GM19193 (cell line): ENCODE measurements around the gene THG1L.

Source experiments
- POLR2A ChIP-seq: IDR thresholded peaks from 4 replicates; pipeline ENCODE4 v1.6.1; 2011; ENCODE audit not compliant: insufficient read depth, insufficient read length; ENCODE audit errors: extremely low read depth

The THG1L gene

GRCh38 chr5:157747766-157748700, 16.8 kb downstream of the THG1L start:
- TF ChIP-seq POLR2A: no peak

- TF ChIP-seq POLR2A: no peak
These were observed 17.7 kb downstream of the THG1L start for GRCh38 chr5:157748760-157749461.

- no peak for TF ChIP-seq POLR2A
These were observed 18.2 kb downstream of the THG1L start for GRCh38 chr5:157749462-157749799.

GRCh38 chr5:157750320-157750719, 19.1 kb downstream of the THG1L start:
- no peak for TF ChIP-seq POLR2A

- TF ChIP-seq POLR2A: no peak
These were observed 24.9 kb downstream of the THG1L start for GRCh38 chr5:157756122-157756521.

- TF ChIP-seq POLR2A: no peak
These were observed 27.5 kb downstream of the THG1L start for GRCh38 chr5:157758706-157759105.

GRCh38 chr5:157761690-157762621, 30.7 kb downstream of the THG1L start:
- TF ChIP-seq POLR2A: no peak

- no peak for TF ChIP-seq POLR2A
These were observed 33.3 kb downstream of the THG1L start for GRCh38 chr5:157764531-157764930.

GRCh38 chr5:157766442-157766841, 35.2 kb downstream of the THG1L start:
- no peak for TF ChIP-seq POLR2A

GRCh38 chr5:157766902-157767301, 35.7 kb downstream of the THG1L start:
- no peak for TF ChIP-seq POLR2A

GRCh38 chr5:157767689-157768088, 36.5 kb downstream of the THG1L start:
- no peak for TF ChIP-seq POLR2A

- TF ChIP-seq POLR2A: no peak
These were observed 39.4 kb downstream of the THG1L start for GRCh38 chr5:157770665-157771064.

- TF ChIP-seq POLR2A: no peak
These were observed 40.9 kb downstream of the THG1L start for GRCh38 chr5:157772127-157772526.

- no peak for TF ChIP-seq POLR2A
These were observed 47.0 kb downstream of the THG1L start for GRCh38 chr5:157778121-157778805.
